Chondrocyte (in vitro differentiated cells): ENCODE results near the gene SPATA20. TPM values are rescaled to one million over a fixed set of nuclear protein-coding genes. Genes with fewer than 3 reads are reported as not detected.

Experiments
- DNase-seq: peaks from one replicate; pipeline ENCODE4 v3.0.0; 2021; ENCODE audit warnings: mixed read lengths, low spot score
- H3K27ac Mint-ChIP-seq: one replicate; pipeline ENCODE4 v1.8.0; 2021; ENCODE audit warnings: mild to moderate bottlenecking, moderate library complexity, mixed read lengths; ENCODE audit not compliant: unreplicated experiment
- H3K27me3 Mint-ChIP-seq: 2 replicates; pipeline ENCODE4 v1.8.0; 2021; ENCODE audit warnings: low read depth, mixed read lengths
- H3K36me3 Mint-ChIP-seq: 2 replicates; pipeline ENCODE4 v1.8.0; 2021; ENCODE audit warnings: low read depth, mixed read lengths
- H3K4me1 Mint-ChIP-seq: 2 replicates; pipeline ENCODE4 v1.8.0; 2021; ENCODE audit warnings: low read depth, mild to moderate bottlenecking, mixed read lengths
- H3K4me3 Mint-ChIP-seq: one replicate; pipeline ENCODE4 v1.8.0; 2021; ENCODE audit warnings: mild to moderate bottlenecking, moderate library complexity, mixed read lengths; ENCODE audit not compliant: unreplicated experiment
- H3K9me3 Mint-ChIP-seq: 2 replicates; pipeline ENCODE4 v1.8.0; 2021; ENCODE audit warnings: low read depth, mixed read lengths
- CTCF ChIP-seq: fragments of 200-600 bp; sonication (generic); IDR thresholded peaks from 2 replicates; pipeline ENCODE4 v1.5.0; 2021; ENCODE audit warnings: antibody characterized with exemption, mild to moderate bottlenecking, moderate library complexity
- total RNA-seq: library from RNA; stranded (reverse); gene quantifications from 3 replicates; pipeline ENCODE4 v1.2.1, GENCODE V29; 2021

The SPATA20 gene
- total RNA-seq, 1 donor from 2014 or later, result 51.8 TPM

- H3K27me3 Mint-ChIP-seq, result peaks cover 18% of the 10 kb centered on the region
- H3K9me3 Mint-ChIP-seq, result peaks cover 2% of the 10 kb centered on the region
- no peak for DNase-seq
- H3K27ac Mint-ChIP-seq, result no peak overlapping the region
- H3K36me3 Mint-ChIP-seq, result no peaks in the 10 kb centered on the region
- TF ChIP-seq CTCF, result no peak
- no peak overlapping the region for H3K4me3 Mint-ChIP-seq
- peaks cover 16% of the 10 kb centered on the region for H3K4me1 Mint-ChIP-seq
These were observed 39.7 kb downstream of the SPATA20 start for GRCh38 chr17:50586421-50587247.

- H3K27ac Mint-ChIP-seq, result no peak overlapping the region
These were observed 40.6 kb downstream of the SPATA20 start for GRCh38 chr17:50587571-50587970.

GRCh38 chr17:50588391-50589049, 41.5 kb downstream of the SPATA20 start:
- DNase-seq, result no peak
- no peak for TF ChIP-seq CTCF
- Mint-ChIP-seq H3K36me3 (no peaks in the 10 kb centered on the region), H3K27me3 (peaks cover 16% of the 10 kb centered on the region), H3K9me3 (no peaks in the 10 kb centered on the region), H3K4me1 (peaks cover 16% of the 10 kb centered on the region), H3K4me3 (no peak overlapping the region), H3K27ac (peak overlapping the region; percentile 85)

More at GRCh38 chr17:50587571-50587970, 40.6 kb downstream of the SPATA20 start:
- H3K36me3 Mint-ChIP-seq, result no peaks in the 10 kb centered on the region
- peaks cover 18% of the 10 kb centered on the region for H3K27me3 Mint-ChIP-seq
- no peak for DNase-seq
- no peaks in the 10 kb centered on the region for H3K9me3 Mint-ChIP-seq
- TF ChIP-seq CTCF, result no peak
- H3K4me3 Mint-ChIP-seq, result no peak overlapping the region
- peaks cover 16% of the 10 kb centered on the region for H3K4me1 Mint-ChIP-seq

GRCh38 chr17:50589095-50589705, 42.2 kb downstream of the SPATA20 start:
- no peak for TF ChIP-seq CTCF

More at GRCh38 chr17:50589095-50589705, 42.2 kb downstream of the SPATA20 start:
- peak overlapping the region; percentile 85 for H3K27ac Mint-ChIP-seq
- H3K36me3 Mint-ChIP-seq, result no peaks in the 10 kb centered on the region
- H3K4me1 Mint-ChIP-seq, result peaks cover 16% of the 10 kb centered on the region
- H3K27me3 Mint-ChIP-seq, result peaks cover 11% of the 10 kb centered on the region
- no peaks in the 10 kb centered on the region for H3K9me3 Mint-ChIP-seq
- no peak for DNase-seq
- H3K4me3 Mint-ChIP-seq, result no peak overlapping the region
